Testis (tissue), 2 donors: ENCODE data around the gene CYP4F8.
"Not testable (repeated sequence)": the region's sequence is repeated elsewhere in the genome, so short reads cannot be mapped to it uniquely, and the experiment has no call there.

ENCODE experiments used
- CTCF ChIP-seq, 3 experiments: fragments of 450-650 bp in 2 of 3; fragments of 200-600 bp in 1 of 3; sonication (generic) in 1 of 3; IDR thresholded peaks; one replicate each; pipeline ENCODE4 v1.5.1; 2016 to 2019; ENCODE audit warnings: antibody characterized with exemption in 3 of 3, mild to moderate bottlenecking in 2 of 3, moderate library complexity in 1 of 3
- POLR2A ChIP-seq: fragments of 450-650 bp; IDR thresholded peaks from one replicate; pipeline ENCODE4 v1.6.1; 2017; ENCODE audit warnings: antibody characterized with exemption, mild to moderate bottlenecking, moderate library complexity

GRCh38 chr19:15679865-15680264 is 64.8 kb downstream of the CYP4F8 start:
- TF ChIP-seq CTCF (IDR thresholded peaks at IDR 0.05); POLR2A: not testable (repeated sequence)
